ENCODE measurements around the gene MITF.

MITF gene

GRCh38 chr3:69737392-69737791 is 1.9 kb upstream of the MITF start:
- no peaks in the 10 kb centered on the region for H3K36me3 ChIP-seq (ENCODE audit: control insufficient read depth in 1 of 2, insufficient read depth in 2 of 2, low read depth in 1 of 2, low read length in 2 of 2)
- no peak overlapping the region for H2BK12ac ChIP-seq (ENCODE audit: low read length in 2 of 2)
- H3K18ac ChIP-seq (ENCODE audit: low read depth in 1 of 2, low read length in 2 of 2) = no peak overlapping the region
- no peaks in the 10 kb centered on the region for H3K9me3 ChIP-seq (ENCODE audit: control insufficient read depth, low read length)
- H3K4ac ChIP-seq (ENCODE audit: low read depth in 1 of 2, low read length in 2 of 2) = no peak overlapping the region
- no peak overlapping the region for H4K91ac ChIP-seq (ENCODE audit: low read length)
- no peak overlapping the region for H3K9ac ChIP-seq (ENCODE audit: low read length)
- peaks cover 0 to 3% of the 10 kb centered on the region in 2 experiments for H3K27me3 ChIP-seq (ENCODE audit: control insufficient read depth in 1 of 2, insufficient read depth in 1 of 2, low read length in 2 of 2)
- H3K4me1 ChIP-seq (ENCODE audit: control insufficient read depth, insufficient read depth, low read depth, low read length) = peaks cover 9% of the 10 kb centered on the region
- H3K4me3 ChIP-seq (ENCODE audit: insufficient read depth in 1 of 2, low read depth in 1 of 2, low read length in 2 of 2) = no peak overlapping the region
- H3K23ac ChIP-seq (ENCODE audit: low read length in 2 of 2) = no peak overlapping the region
- H2BK15ac ChIP-seq (ENCODE audit: low read depth, poor library complexity, severe bottlenecking) = no peak overlapping the region
- WGBS = 72% methylated on average over 3 of the region's 3 CpGs
- no peak overlapping the region for H2AFZ ChIP-seq (ENCODE audit: low read depth, low read length)
- H4K8ac ChIP-seq (ENCODE audit: low read length) = no peak overlapping the region
- H2AK5ac ChIP-seq (ENCODE audit: low read length, severe bottlenecking) = no peak overlapping the region
- H2BK120ac ChIP-seq (ENCODE audit: low read depth, low read length) = no peak overlapping the region
- no peak overlapping the region for H3K14ac ChIP-seq (ENCODE audit: low read length in 2 of 2)
- no peak overlapping the region for H2BK5ac ChIP-seq (ENCODE audit: low read depth, low read length, poor library complexity, severe bottlenecking)
- H3K4me2 ChIP-seq (ENCODE audit: low read length, poor library complexity, severe bottlenecking) = no peak overlapping the region
- no peak overlapping the region for H3K27ac ChIP-seq (ENCODE audit: low read length, poor library complexity, severe bottlenecking)
- no peak for DNase-seq
- H3K79me1 ChIP-seq (replicated peaks; ENCODE audit: low read length, poor library complexity, severe bottlenecking) = peaks cover 22% of the 10 kb centered on the region

DNA sequence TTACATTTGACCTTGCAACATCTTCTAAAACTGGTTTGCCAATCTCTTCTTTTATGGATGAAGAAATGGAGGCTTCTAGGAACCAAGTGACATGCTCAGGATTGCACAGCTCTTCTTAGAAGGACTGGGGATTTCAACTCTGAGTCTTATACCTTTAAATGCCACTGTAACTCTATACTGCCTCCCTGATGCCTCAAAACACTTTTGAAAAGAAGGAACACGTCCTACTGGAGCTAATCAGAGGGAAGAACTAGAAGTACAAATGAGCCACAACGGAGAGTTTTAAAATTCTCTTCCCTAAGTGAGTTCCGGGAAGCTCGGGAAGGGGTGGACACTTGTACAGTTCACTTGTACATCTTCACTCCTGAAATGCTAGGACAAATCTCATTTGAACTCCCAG is 949 bp upstream of the MITF start:
- peaks cover 27% of the 10 kb centered on the region for H3K79me1 ChIP-seq (replicated peaks; ENCODE audit: low read length, poor library complexity, severe bottlenecking)
- 14% methylated on average over 4 of the region's 4 CpGs for WGBS
- H4K8ac ChIP-seq (ENCODE audit: low read length) = no peak overlapping the region
- H2AFZ ChIP-seq (ENCODE audit: low read depth, low read length) = no peak overlapping the region
- H3K18ac ChIP-seq (ENCODE audit: low read depth in 1 of 2, low read length in 2 of 2) = no peak overlapping the region
- H3K9ac ChIP-seq (ENCODE audit: low read length) = peak overlapping the region; percentile 87
- H3K23ac ChIP-seq (ENCODE audit: low read length in 2 of 2) = no peak overlapping the region
- H4K91ac ChIP-seq (ENCODE audit: low read length) = no peak overlapping the region
- peak overlapping the region in 1 of 2 experiments; percentile 93 for H3K4me3 ChIP-seq (ENCODE audit: insufficient read depth in 1 of 2, low read depth in 1 of 2, low read length in 2 of 2)
- no peak overlapping the region for H3K4ac ChIP-seq (ENCODE audit: low read depth in 1 of 2, low read length in 2 of 2)
- H3K27ac ChIP-seq (ENCODE audit: low read length, poor library complexity, severe bottlenecking) = peak overlapping the region; percentile 26
- peaks cover 10% of the 10 kb centered on the region for H3K4me1 ChIP-seq (ENCODE audit: control insufficient read depth, insufficient read depth, low read depth, low read length)
- no peak overlapping the region for H2AK5ac ChIP-seq (ENCODE audit: low read length, severe bottlenecking)
- H3K4me2 ChIP-seq (ENCODE audit: low read length, poor library complexity, severe bottlenecking) = peak overlapping the region; percentile 92
- H2BK120ac ChIP-seq (ENCODE audit: low read depth, low read length) = no peak overlapping the region
- H3K27me3 ChIP-seq (ENCODE audit: control insufficient read depth in 1 of 2, insufficient read depth in 1 of 2, low read length in 2 of 2) = peaks cover 0 to 3% of the 10 kb centered on the region in 2 experiments
- H2BK5ac ChIP-seq (ENCODE audit: low read depth, low read length, poor library complexity, severe bottlenecking) = no peak overlapping the region
- no peaks in the 10 kb centered on the region for H3K9me3 ChIP-seq (ENCODE audit: control insufficient read depth, low read length)
- DNase-seq = peak; percentile 51
- H2BK12ac ChIP-seq (ENCODE audit: low read length in 2 of 2) = no peak overlapping the region
- no peaks in the 10 kb centered on the region for H3K36me3 ChIP-seq (ENCODE audit: control insufficient read depth in 1 of 2, insufficient read depth in 2 of 2, low read depth in 1 of 2, low read length in 2 of 2)
- no peak overlapping the region for H2BK15ac ChIP-seq (ENCODE audit: low read depth, poor library complexity, severe bottlenecking)
- no peak overlapping the region for H3K14ac ChIP-seq (ENCODE audit: low read length in 2 of 2)

- Histone ChIP-seq H3K4me3 (ENCODE audit: insufficient read depth in 1 of 2, low read depth in 1 of 2, low read length in 2 of 2) (peak overlapping the region; percentile 56 to 93), H2BK12ac (ENCODE audit: low read length in 2 of 2) (no peak overlapping the region), H3K9me3 (ENCODE audit: control insufficient read depth, low read length) (no peaks in the 10 kb centered on the region), H3K27ac (ENCODE audit: low read length, poor library complexity, severe bottlenecking) (no peak overlapping the region), H2BK15ac (ENCODE audit: low read depth, poor library complexity, severe bottlenecking) (no peak overlapping the region), H3K14ac (ENCODE audit: low read length in 2 of 2) (no peak overlapping the region), H2BK5ac (ENCODE audit: low read depth, low read length, poor library complexity, severe bottlenecking) (no peak overlapping the region), H3K27me3 (ENCODE audit: control insufficient read depth in 1 of 2, insufficient read depth in 1 of 2, low read length in 2 of 2) (peaks cover 0 to 3% of the 10 kb centered on the region in 2 experiments), H3K4me1 (ENCODE audit: control insufficient read depth, insufficient read depth, low read depth, low read length) (peaks cover 10% of the 10 kb centered on the region), H4K8ac (ENCODE audit: low read length) (no peak overlapping the region), H4K91ac (ENCODE audit: low read length) (no peak overlapping the region), H3K9ac (ENCODE audit: low read length) (peak overlapping the region; percentile 87), H3K4me2 (ENCODE audit: low read length, poor library complexity, severe bottlenecking) (peak overlapping the region; percentile 92), H3K79me1 (replicated peaks; ENCODE audit: low read length, poor library complexity, severe bottlenecking) (peaks cover 30% of the 10 kb centered on the region), H3K23ac (ENCODE audit: low read length in 2 of 2) (no peak overlapping the region), H3K36me3 (ENCODE audit: control insufficient read depth in 1 of 2, insufficient read depth in 2 of 2, low read depth in 1 of 2, low read length in 2 of 2) (no peaks in the 10 kb centered on the region), H3K18ac (ENCODE audit: low read depth in 1 of 2, low read length in 2 of 2) (no peak overlapping the region), H2AK5ac (ENCODE audit: low read length, severe bottlenecking) (no peak overlapping the region), H2BK120ac (ENCODE audit: low read depth, low read length) (no peak overlapping the region), H2AFZ (ENCODE audit: low read depth, low read length) (peak overlapping the region; percentile 62), H3K4ac (ENCODE audit: low read depth in 1 of 2, low read length in 2 of 2) (no peak overlapping the region)
- DNase-seq = no peak
- 2% methylated on average over 12 of the region's 12 CpGs for WGBS
Observed at GRCh38 chr3:69738859-69739203, 433 bp upstream of the MITF start.

- Histone ChIP-seq H2BK15ac (ENCODE audit: low read depth, poor library complexity, severe bottlenecking) (peak overlapping the region; percentile 46), H3K4me2 (ENCODE audit: low read length, poor library complexity, severe bottlenecking) (peak overlapping the region; percentile 88), H3K9me3 (ENCODE audit: control insufficient read depth, low read length) (no peaks in the 10 kb centered on the region), H3K9ac (ENCODE audit: low read length) (peak overlapping the region; percentile 87), H4K91ac (ENCODE audit: low read length) (no peak overlapping the region), H3K4ac (ENCODE audit: low read depth in 1 of 2, low read length in 2 of 2) (peak overlapping the region in 1 of 2 experiments; percentile 79), H3K4me3 (ENCODE audit: insufficient read depth in 1 of 2, low read depth in 1 of 2, low read length in 2 of 2) (peak overlapping the region; percentile 92 to 93), H2BK120ac (ENCODE audit: low read depth, low read length) (no peak overlapping the region), H2BK5ac (ENCODE audit: low read depth, low read length, poor library complexity, severe bottlenecking) (peak overlapping the region; percentile 14), H3K4me1 (ENCODE audit: control insufficient read depth, insufficient read depth, low read depth, low read length) (peaks cover 10% of the 10 kb centered on the region), H2BK12ac (ENCODE audit: low read length in 2 of 2) (peak overlapping the region; percentile 83 to 90), H3K23ac (ENCODE audit: low read length in 2 of 2) (peak overlapping the region in 1 of 2 experiments; percentile 57), H3K18ac (ENCODE audit: low read depth in 1 of 2, low read length in 2 of 2) (peak overlapping the region; percentile 66 to 79), H3K79me1 (replicated peaks; ENCODE audit: low read length, poor library complexity, severe bottlenecking) (peaks cover 35% of the 10 kb centered on the region), H3K36me3 (ENCODE audit: control insufficient read depth in 1 of 2, insufficient read depth in 2 of 2, low read depth in 1 of 2, low read length in 2 of 2) (no peaks in the 10 kb centered on the region), H2AK5ac (ENCODE audit: low read length, severe bottlenecking) (peak overlapping the region; percentile 43), H4K8ac (ENCODE audit: low read length) (peak overlapping the region; percentile 90), H3K27ac (ENCODE audit: low read length, poor library complexity, severe bottlenecking) (no peak overlapping the region), H2AFZ (ENCODE audit: low read depth, low read length) (peak overlapping the region; percentile 3), H3K27me3 (ENCODE audit: control insufficient read depth in 1 of 2, insufficient read depth in 1 of 2, low read length in 2 of 2) (no peaks in the 10 kb centered on the region), H3K14ac (ENCODE audit: low read length in 2 of 2) (peak overlapping the region in 1 of 2 experiments; percentile 68)
- WGBS = 30% methylated on average over 24 of the region's 26 CpGs
- peak; percentile 20 for DNase-seq
Observed at GRCh38 chr3:69740103-69741021, 1.1 kb downstream of the MITF start.
